OCI-LY3 (cell line): ENCODE measurements around the gene GPLD1.

Experiments
- CTCF ChIP-seq: fragments of 200-600, 300-600 bp; sonication (generic); IDR thresholded peaks from 2 replicates; pipeline ENCODE4 v1.5.1; 2014; ENCODE audit warnings: antibody characterized with exemption, low read length, low read depth
- EZH2phosphoT487 ChIP-seq: fragments of 200-600 bp; shearing (Covaris generic); IDR thresholded peaks from 2 replicates; pipeline ENCODE4 v1.6.1; 2018; ENCODE audit warnings: antibody characterized with exemption, mixed run types, low read depth

- no peak for TF ChIP-seq CTCF
- no peak for TF ChIP-seq EZH2phosphoT487
Measured at GRCh38 chr6:24484657-24485323, 4.6 kb downstream of the GPLD1 start.
